ENCODE results near the gene KRT7. TPM values are rescaled to one million over a fixed set of nuclear protein-coding genes. Genes with fewer than 3 reads are reported as not detected.
"Not testable (repeated sequence)": the region's sequence is repeated elsewhere in the genome, so short reads cannot be mapped to it uniquely, and the experiment has no call there.

The KRT7 gene
- total RNA-seq, 1 experiment from 2014 or later: 302 TPM

DNA sequence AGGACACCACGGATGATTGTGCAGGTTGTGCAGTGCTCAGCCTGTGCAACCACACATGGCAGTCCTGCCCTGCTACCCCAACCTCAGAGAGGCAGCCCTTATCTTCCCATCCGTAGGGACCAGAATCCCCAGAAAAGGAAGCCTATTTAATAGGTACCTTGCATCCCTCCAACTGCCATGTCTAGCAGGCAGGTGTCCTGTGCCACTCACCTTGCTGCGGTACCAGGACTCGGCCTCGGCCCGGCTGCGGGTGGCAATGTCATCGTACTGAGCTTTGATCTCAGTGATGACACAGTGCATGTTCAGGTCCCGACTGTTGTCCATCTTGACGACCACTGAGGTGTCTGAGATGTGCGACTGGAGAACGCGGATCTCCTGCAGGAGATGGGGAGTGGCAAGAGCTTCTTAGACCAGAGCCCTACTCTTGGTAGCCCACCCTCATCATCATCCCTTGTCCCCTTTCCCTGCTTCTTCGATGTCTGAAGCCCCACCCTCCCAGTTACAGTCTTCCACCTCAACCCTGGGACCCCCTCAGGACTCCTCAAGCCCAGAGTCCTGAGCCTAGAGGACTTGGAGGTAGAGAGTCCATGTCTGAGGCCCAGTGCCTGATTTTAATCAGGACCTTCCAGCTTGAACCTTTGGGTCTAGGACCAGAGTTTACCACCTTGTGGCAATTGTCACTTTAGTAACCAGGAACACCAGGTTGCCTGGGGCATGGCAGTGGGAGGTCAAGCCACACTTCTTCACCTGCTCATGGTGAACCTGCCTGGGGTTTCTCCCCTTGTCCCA is 20.5 kb downstream of the KRT7 start:
- Histone ChIP-seq H3K27me3 (no peaks in the 10 kb centered on the region), H3K4me3 (no peak overlapping the region), H3K36me3 (peaks cover 26% of the 10 kb centered on the region), H3K9me3 (no peaks in the 10 kb centered on the region)
- DNase-seq: no peak

DNA sequence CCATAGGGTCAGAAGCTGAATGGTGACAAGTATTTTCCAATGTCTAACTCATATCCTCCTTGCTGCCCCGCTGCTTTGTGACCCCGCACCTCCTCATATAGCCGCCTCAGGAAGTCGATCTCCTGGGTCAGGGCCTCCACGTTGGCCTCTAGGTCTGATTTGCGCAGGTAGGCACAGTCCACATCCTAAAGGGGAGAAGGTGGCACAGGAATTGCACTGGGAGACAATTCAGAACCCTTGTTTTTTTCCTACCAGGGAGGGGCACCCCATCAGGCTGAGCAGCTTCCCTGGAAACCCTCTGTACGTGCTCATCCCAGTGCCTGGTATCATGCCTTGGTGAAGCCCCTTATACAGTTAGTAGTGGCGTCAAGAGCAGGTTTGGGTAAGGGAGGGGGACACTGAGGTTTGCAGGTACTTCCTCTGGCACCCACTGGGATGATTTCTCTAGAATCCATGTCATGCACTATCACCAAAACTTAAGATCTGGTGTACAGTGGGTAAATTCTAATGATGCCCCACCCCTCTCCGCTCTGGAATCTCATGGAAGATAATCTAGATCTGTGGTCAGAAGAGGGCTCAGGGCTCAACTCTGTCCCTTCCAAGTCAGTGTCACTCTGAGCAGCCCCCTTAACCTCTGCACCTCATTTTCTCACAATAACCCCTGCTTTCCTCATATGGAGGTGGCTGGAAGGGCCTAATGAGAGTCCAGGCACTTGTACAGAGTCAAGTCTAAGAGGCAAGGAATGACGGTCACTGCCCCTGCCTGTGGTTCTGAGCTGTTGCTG is 21.3 kb downstream of the KRT7 start:
- Histone ChIP-seq H3K4me3 (no peak overlapping the region), H3K9me3 (no peaks in the 10 kb centered on the region), H3K27me3 (no peaks in the 10 kb centered on the region), H3K36me3 (peaks cover 24% of the 10 kb centered on the region)
- no peak for DNase-seq

GRCh38 chr12:52254965-52255751 is 22.1 kb downstream of the KRT7 start:
- no peaks in the 10 kb centered on the region for H3K27me3 ChIP-seq
- H3K9me3 ChIP-seq: no peaks in the 10 kb centered on the region
- peaks cover 19% of the 10 kb centered on the region for H3K36me3 ChIP-seq
- DNase-seq: no peak
- H3K4me3 ChIP-seq: no peak overlapping the region

GRCh38 chr12:52255926-52256583 is 23.0 kb downstream of the KRT7 start:
- no peaks in the 10 kb centered on the region for H3K9me3 ChIP-seq
- H3K36me3 ChIP-seq: peaks cover 19% of the 10 kb centered on the region
- no peak for DNase-seq
- no peaks in the 10 kb centered on the region for H3K27me3 ChIP-seq
- H3K4me3 ChIP-seq: no peak overlapping the region

DNA sequence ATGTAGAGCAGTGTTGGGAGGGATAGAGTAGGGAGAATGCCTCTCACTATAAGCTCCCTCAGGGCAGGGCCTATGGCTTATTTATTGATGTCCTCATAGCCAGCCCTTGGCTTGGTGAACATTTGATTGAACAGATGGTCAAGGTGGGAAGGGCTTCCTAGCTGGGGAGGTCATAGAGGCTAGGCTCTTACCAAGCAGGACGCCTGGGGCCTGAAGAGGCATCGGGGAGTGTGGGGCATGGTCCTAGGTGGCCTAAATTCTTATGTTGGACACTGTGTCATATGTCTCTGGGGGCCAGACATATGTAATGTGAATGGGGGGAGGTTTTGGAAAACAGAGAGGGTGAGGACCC is 23.5 kb downstream of the KRT7 start:
- no peak overlapping the region for H3K4me3 ChIP-seq
- H3K36me3 ChIP-seq: peaks cover 18% of the 10 kb centered on the region
- no peaks in the 10 kb centered on the region for H3K27me3 ChIP-seq
- H3K9me3 ChIP-seq: no peaks in the 10 kb centered on the region
- DNase-seq: no peak

- no peaks in the 10 kb centered on the region for H3K27me3 ChIP-seq
- H3K4me3 ChIP-seq: no peak overlapping the region
- no peak for DNase-seq
- no peaks in the 10 kb centered on the region for H3K9me3 ChIP-seq
- peaks cover 17% of the 10 kb centered on the region for H3K36me3 ChIP-seq
These were observed 24.1 kb downstream of the KRT7 start for GRCh38 chr12:52257074-52257551.

GRCh38 chr12:52257922-52258321 is 24.9 kb downstream of the KRT7 start:
- H3K36me3 ChIP-seq: peaks cover 17% of the 10 kb centered on the region
- H3K9me3 ChIP-seq, H3K27me3 ChIP-seq, H3K4me3 ChIP-seq, DNase-seq: not testable (repeated sequence)

- Histone ChIP-seq H3K9me3 (peaks cover 2% of the 10 kb centered on the region; the same call in 1 of the 2 replicates), H3K4me3 (no peak overlapping the region), H3K27me3 (no peaks in the 10 kb centered on the region), H3K36me3 (peaks cover 22% of the 10 kb centered on the region)
- no peak for DNase-seq
These were observed 25.4 kb downstream of the KRT7 start for GRCh38 chr12:52258335-52258901.

- Histone ChIP-seq H3K36me3 (peaks cover 23% of the 10 kb centered on the region), H3K4me3 (no peak overlapping the region), H3K9me3 (peaks cover 2% of the 10 kb centered on the region; the same call in 1 of the 2 replicates), H3K27me3 (no peaks in the 10 kb centered on the region)
- DNase-seq: peak; percentile 74
These were observed 26.7 kb downstream of the KRT7 start for GRCh38 chr12:52259657-52260243.

- peaks cover 2% of the 10 kb centered on the region; the same call in 1 of the 2 replicates for H3K9me3 ChIP-seq
- H3K36me3 ChIP-seq: peaks cover 20% of the 10 kb centered on the region
- no peak overlapping the region for H3K4me3 ChIP-seq
- H3K27me3 ChIP-seq: no peaks in the 10 kb centered on the region
- DNase-seq: no peak
These were observed 27.5 kb downstream of the KRT7 start for GRCh38 chr12:52260361-52261207.

DNA sequence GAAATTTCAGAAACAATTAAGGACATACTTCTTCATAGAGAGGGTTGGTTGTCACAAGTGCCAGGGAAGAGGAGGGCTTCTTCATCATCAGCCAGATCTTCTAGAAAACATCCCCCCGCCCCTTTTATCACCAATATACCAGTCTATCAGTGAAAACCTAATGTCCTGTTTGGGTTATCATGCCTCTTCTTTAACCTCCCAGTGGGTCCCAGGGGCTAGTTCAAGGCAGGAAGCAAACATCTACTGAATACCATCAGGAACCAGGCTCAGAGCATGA is 28.1 kb downstream of the KRT7 start:
- no peaks in the 10 kb centered on the region for H3K27me3 ChIP-seq
- H3K4me3 ChIP-seq: no peak overlapping the region
- H3K9me3 ChIP-seq: peaks cover 2% of the 10 kb centered on the region; the same call in 1 of the 2 replicates
- DNase-seq: no peak
- peaks cover 20% of the 10 kb centered on the region for H3K36me3 ChIP-seq

GRCh38 chr12:52262286-52262685 is 29.2 kb downstream of the KRT7 start:
- DNase-seq: no peak
- H3K27me3 ChIP-seq: no peaks in the 10 kb centered on the region
- peaks cover 31% of the 10 kb centered on the region for H3K36me3 ChIP-seq
- peaks cover 2% of the 10 kb centered on the region; the same call in 1 of the 2 replicates for H3K9me3 ChIP-seq
- H3K4me3 ChIP-seq: no peak overlapping the region

DNA sequence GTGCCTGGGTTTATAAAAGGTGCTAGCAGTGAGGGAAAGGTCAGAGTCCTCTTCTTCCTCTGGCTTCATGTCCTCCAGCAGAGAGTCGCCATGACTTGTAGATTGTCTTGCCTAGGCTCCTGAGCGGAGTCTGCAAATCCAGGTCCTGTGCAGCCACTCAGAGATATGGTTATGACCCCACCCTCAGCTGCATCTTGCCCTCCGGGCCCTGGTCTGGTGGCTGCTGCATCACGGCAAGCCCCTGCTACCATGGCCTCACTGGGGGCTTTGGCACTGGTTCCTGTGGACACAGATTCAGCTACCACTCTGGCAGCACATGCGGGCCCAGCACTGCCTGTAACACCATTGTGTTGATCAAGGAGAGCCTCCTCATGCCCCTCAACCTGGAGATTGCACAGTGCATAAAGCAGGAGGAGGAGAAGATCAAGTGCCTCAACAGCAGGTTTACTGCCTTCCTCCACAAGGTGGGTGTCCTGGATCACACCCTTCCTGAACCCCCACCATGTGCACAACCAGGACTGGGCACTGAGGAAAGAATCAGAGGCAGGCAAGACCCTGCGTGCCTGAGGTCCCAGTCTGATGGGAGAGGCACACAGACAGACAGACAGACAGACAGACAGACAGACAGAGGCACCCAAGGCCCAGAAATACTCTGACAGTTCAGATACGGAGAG is 30.9 kb downstream of the KRT7 start:
- Histone ChIP-seq H3K9me3 (peaks cover 2% of the 10 kb centered on the region; the same call in 1 of the 2 replicates), H3K36me3 (peaks cover 40% of the 10 kb centered on the region), H3K27me3 (no peaks in the 10 kb centered on the region), H3K4me3 (no peak overlapping the region)
- DNase-seq: no peak

GRCh38 chr12:52264435-52264825 is 31.4 kb downstream of the KRT7 start:
- no peaks in the 10 kb centered on the region for H3K27me3 ChIP-seq
- H3K4me3 ChIP-seq: no peak overlapping the region
- peaks cover 2% of the 10 kb centered on the region; the same call in 1 of the 2 replicates for H3K9me3 ChIP-seq
- peaks cover 45% of the 10 kb centered on the region for H3K36me3 ChIP-seq
- no peak for DNase-seq

- Histone ChIP-seq H3K4me3 (no peak overlapping the region), H3K9me3 (peaks cover 2% of the 10 kb centered on the region; the same call in 1 of the 2 replicates)
- no peak for DNase-seq
These were observed 33.5 kb downstream of the KRT7 start for GRCh38 chr12:52266514-52266913.

More at GRCh38 chr12:52266514-52266913, 33.5 kb downstream of the KRT7 start:
- Histone ChIP-seq H3K27me3 (no peaks in the 10 kb centered on the region), H3K36me3 (peaks cover 56% of the 10 kb centered on the region)

Measured in MG63 (cell line).